Adrenal gland (tissue), 5 donors: ENCODE data around the gene NUP210L.

ENCODE experiments used
- POLR2A ChIP-seq, 2 donors: fragments of 450-650 bp; IDR thresholded peaks; one replicate each; pipeline ENCODE4 v1.6.1; 2017; ENCODE audit warnings: antibody characterized with exemption in 2 of 2, mild to moderate bottlenecking in 2 of 2, moderate library complexity in 1 of 2
- TF ChIP-seq, protein P1 (sequence below), 6 experiments: fragments of 450-650 bp in 4 of 6; fragments of 200-600 bp in 2 of 6; sonication (generic) in 1 of 6; IDR thresholded peaks; 1 replicate in 5 of 6; 2 replicates in 1 of 6; pipeline versions ENCODE4 v1.5.1 to v1.8.0; 2016 to 2021; ENCODE audit warnings: antibody characterized with exemption in 6 of 6, mild to moderate bottlenecking in 2 of 6, moderate library complexity in 1 of 6
- donor health status: DM: no; HTN: no; CAD: no.

DNA sequence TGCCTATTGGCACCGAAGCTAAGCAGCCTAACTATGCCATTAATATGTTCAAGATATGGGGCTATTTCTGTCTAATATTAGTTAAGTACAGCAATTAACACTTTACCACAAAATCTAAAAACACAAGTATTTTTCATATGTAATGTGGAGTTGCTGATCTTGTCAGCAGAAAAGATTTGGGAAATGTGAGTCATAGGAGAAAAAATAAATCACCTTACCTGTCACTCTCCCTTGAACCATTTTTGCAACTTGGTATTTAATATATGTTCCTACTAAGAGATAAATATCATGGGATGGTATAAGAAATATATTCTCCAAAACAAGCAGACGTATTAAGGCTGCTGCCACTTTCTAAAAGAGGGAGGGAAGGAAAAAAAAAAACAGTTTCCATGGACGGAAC lies 17.0 kb downstream of the NUP210L start:
- TF ChIP-seq, protein P1, sequence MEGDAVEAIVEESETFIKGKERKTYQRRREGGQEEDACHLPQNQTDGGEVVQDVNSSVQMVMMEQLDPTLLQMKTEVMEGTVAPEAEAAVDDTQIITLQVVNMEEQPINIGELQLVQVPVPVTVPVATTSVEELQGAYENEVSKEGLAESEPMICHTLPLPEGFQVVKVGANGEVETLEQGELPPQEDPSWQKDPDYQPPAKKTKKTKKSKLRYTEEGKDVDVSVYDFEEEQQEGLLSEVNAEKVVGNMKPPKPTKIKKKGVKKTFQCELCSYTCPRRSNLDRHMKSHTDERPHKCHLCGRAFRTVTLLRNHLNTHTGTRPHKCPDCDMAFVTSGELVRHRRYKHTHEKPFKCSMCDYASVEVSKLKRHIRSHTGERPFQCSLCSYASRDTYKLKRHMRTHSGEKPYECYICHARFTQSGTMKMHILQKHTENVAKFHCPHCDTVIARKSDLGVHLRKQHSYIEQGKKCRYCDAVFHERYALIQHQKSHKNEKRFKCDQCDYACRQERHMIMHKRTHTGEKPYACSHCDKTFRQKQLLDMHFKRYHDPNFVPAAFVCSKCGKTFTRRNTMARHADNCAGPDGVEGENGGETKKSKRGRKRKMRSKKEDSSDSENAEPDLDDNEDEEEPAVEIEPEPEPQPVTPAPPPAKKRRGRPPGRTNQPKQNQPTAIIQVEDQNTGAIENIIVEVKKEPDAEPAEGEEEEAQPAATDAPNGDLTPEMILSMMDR (IDR thresholded peaks at IDR 0.05), result no peak
- no peak for TF ChIP-seq POLR2A (IDR thresholded peaks at IDR 0.05)
